Endothelial cell of umbilical vein (primary cell): Measurements from ENCODE around the gene ANKRD23. TPM values are rescaled to one million over a fixed set of nuclear protein-coding genes. Genes with fewer than 3 reads are reported as not detected.

Source experiments
- BruUV-seq: library from RNA; stranded (reverse); fragments of 400-500 nt; replicated peaks from 2 replicates; lab custom pipeline; 2021; lab: Mats Ljungman, UMichigan
- CTCF ChIA-PET: fragments of 300-600, 350-600 bp; sonication (Branson Sonifier 250); formaldehyde crosslinking; loops from one replicate; lab custom pipeline; 2021; ENCODE audit warnings: antibody characterized with exemption, inconsistent platforms; lab: Charles Lee
- POLR2A ChIA-PET: fragments of 300-600, 350-600 bp; sonication (Branson Sonifier 250); formaldehyde crosslinking; loops from one replicate; lab custom pipeline; 2021; ENCODE audit warnings: antibody characterized with exemption, inconsistent platforms; lab: Charles Lee
- DNase-seq: peaks from one replicate; pipeline ENCODE4 v3.0.0-alpha.2; 2011; ENCODE audit warnings: low read depth, low spot score
- FAIRE-seq: peaks from 2 replicates; lab custom pipeline; 2011; peaks lifted over from hg19 to GRCh38; lab: Jason Lieb, UNC
- H2AFZ ChIP-seq: 2 replicates; pipeline ENCODE4 v1.6.0; 2012; ENCODE audit warnings: low read depth, low read length, control low read depth, inconsistent platforms
- H3K27ac ChIP-seq: 2 replicates; pipeline ENCODE4 v1.5.1; 2011; ENCODE audit warnings: low read depth, mild to moderate bottlenecking, control low read depth, low read length, moderate library complexity; ENCODE audit not compliant: insufficient read depth
- H3K27me3 ChIP-seq, 2 experiments: 2 replicates each; pipeline versions ENCODE4 v1.6.0 to v1.6.1; 2011; ENCODE audit warnings: low read length in 2 of 2, mixed read lengths in 1 of 2; ENCODE audit not compliant: control insufficient read depth in 2 of 2, insufficient read depth in 2 of 2
- H3K36me3 ChIP-seq, 2 experiments: 2 replicates in 1 of 2; 3 replicates in 1 of 2; pipeline ENCODE4 v1.5.1; 2011; ENCODE audit warnings: low read length in 2 of 2, mild to moderate bottlenecking in 1 of 2, moderate library complexity in 1 of 2; ENCODE audit not compliant: control insufficient read depth in 2 of 2, insufficient read depth in 2 of 2; ENCODE audit errors: extremely low read depth in 1 of 2
- H3K4me1 ChIP-seq: 3 replicates; pipeline ENCODE4 v1.5.1; 2011; ENCODE audit warnings: mild to moderate bottlenecking, low read length; ENCODE audit not compliant: control insufficient read depth, insufficient read depth; ENCODE audit errors: extremely low read depth
- H3K4me2 ChIP-seq: 2 replicates; pipeline ENCODE4 v1.6.1; 2011; ENCODE audit warnings: low read length, control low read depth, mixed read lengths; ENCODE audit not compliant: insufficient read depth
- H3K4me3 ChIP-seq, 3 experiments: fragments of 200-600 bp in 1 of 3; sonication (generic), shearing (Covaris generic) in 1 of 3; replicated peaks in 1 of 3; 2 replicates each; pipeline ENCODE4 v1.5.1; 2011 to 2016; ENCODE audit warnings: control low read depth in 3 of 3, low read length in 3 of 3, mild to moderate bottlenecking in 2 of 3, inconsistent platforms in 1 of 3, low read depth in 1 of 3, moderate library complexity in 1 of 3; ENCODE audit not compliant: insufficient read depth in 1 of 3
- H3K79me2 ChIP-seq: 2 replicates; pipeline ENCODE4 v1.6.0; 2012; ENCODE audit warnings: low read length, inconsistent platforms; ENCODE audit not compliant: control insufficient read depth, insufficient read depth
- H3K9ac ChIP-seq: replicated peaks from 2 replicates; pipeline ENCODE3; 2011; ENCODE audit warnings: low read length, control low read depth; ENCODE audit not compliant: insufficient read depth; ENCODE audit errors: extremely low read depth
- H3K9me1 ChIP-seq: replicated peaks from 3 replicates; pipeline ENCODE4 v1.6.0; 2011; ENCODE audit warnings: mild to moderate bottlenecking, low read length; ENCODE audit not compliant: control insufficient read depth, insufficient read depth; ENCODE audit errors: extremely low read depth
- H3K9me3 ChIP-seq: replicated peaks from 2 replicates; pipeline ENCODE4 v1.5.1; 2012; ENCODE audit warnings: low read length, inconsistent platforms; ENCODE audit not compliant: control insufficient read depth, insufficient read depth
- H4K20me1 ChIP-seq: replicated peaks from 2 replicates; pipeline ENCODE3; 2011; ENCODE audit warnings: mild to moderate bottlenecking, low read length; ENCODE audit not compliant: control insufficient read depth, insufficient read depth; ENCODE audit errors: extremely low read depth
- EZH2 ChIP-seq: IDR thresholded peaks from 2 replicates; pipeline ENCODE4 v1.6.1; 2012; ENCODE audit warnings: borderline replicate concordance, low read depth, mild to moderate bottlenecking, moderate library complexity, low read length, inconsistent platforms; ENCODE audit not compliant: severe bottlenecking
- FOS ChIP-seq: IDR thresholded peaks from 2 replicates; pipeline ENCODE4 v1.6.1; 2011; ENCODE audit warnings: mild to moderate bottlenecking, low read length, moderate library complexity, borderline replicate concordance; ENCODE audit not compliant: insufficient read depth
- GATA2 ChIP-seq: IDR thresholded peaks from 2 replicates; pipeline ENCODE4 v1.7.0; 2011; ENCODE audit warnings: low read depth, mild to moderate bottlenecking, moderate library complexity, mixed read lengths, low read length; ENCODE audit not compliant: insufficient read length, insufficient read depth
- JUN ChIP-seq: IDR thresholded peaks from 2 replicates; pipeline ENCODE4 v1.6.1; 2011; ENCODE audit warnings: borderline replicate concordance, low read depth; ENCODE audit not compliant: insufficient read length, insufficient read depth
- MAX ChIP-seq: IDR thresholded peaks from 2 replicates; pipeline ENCODE4 v1.6.1; 2011; ENCODE audit not compliant: insufficient read depth, insufficient read length
- MYC ChIP-seq: IDR thresholded peaks from one replicate; pipeline ENCODE4 v1.6.1; 2011; ENCODE audit warnings: mild to moderate bottlenecking, low read depth, low read length
- POLR2A ChIP-seq: IDR thresholded peaks from 2 replicates; pipeline ENCODE4 v1.6.1; 2012; ENCODE audit warnings: low read depth, mild to moderate bottlenecking, control low read depth, low read length
- POLR2AphosphoS5 ChIP-seq: IDR thresholded peaks from 2 replicates; pipeline ENCODE4 v1.6.1; 2012; ENCODE audit warnings: low read depth, mild to moderate bottlenecking, control low read depth, low read length, moderate library complexity; ENCODE audit not compliant: insufficient read depth
- dilution Hi-C: fragments of 300-500 bp; cut with MboI; formaldehyde crosslinking; loops from one replicate; pipeline ENCODE4 v1.15.0; 2019; ENCODE audit warnings: low sequenced_read_pairs; ENCODE audit not compliant: extremely low pct_ligation_motif_present
- intact Hi-C: fragments of 100-400 bp; cut with micrococcal nuclease; formaldehyde crosslinking; loops from one replicate; pipeline ENCODE4 v1.10.0; 2022
- polyA plus RNA-seq, 4 experiments: library from polyadenylated mRNA; depleted of rRNA in 3 of 4; stranded (reverse) in 3 of 4; unstranded in 1 of 4; fragments of >200 nt; gene quantifications; 2 replicates each; pipeline versions ENCODE4 v1.2.1 to v1.2.3, GENCODE V29; 2011 to 2012; ENCODE audit warnings: missing spikeins in 1 of 4
- total RNA-seq: library from RNA; stranded (reverse); gene quantifications from 2 replicates; pipeline ENCODE4 v1.2.3, GENCODE V29; 2021
- TF ChIP-seq, protein P1 (sequence below), 2 donors: IDR thresholded peaks; 1 replicate in 1 of 2; 2 replicates in 1 of 2; pipeline ENCODE4 v1.5.1; 2011; ENCODE audit warnings: low read length in 2 of 2, mild to moderate bottlenecking in 2 of 2, moderate library complexity in 2 of 2, control low read depth in 1 of 2, inconsistent platforms in 1 of 2, low read depth in 1 of 2; ENCODE audit not compliant: insufficient read depth in 1 of 2; ENCODE audit errors: extremely low read depth in 1 of 2

Gene ANKRD23
- total and polyA plus RNA-seq, 2 donors (not counting 3 experiments of a cell fraction or from before 2014, with no cell fraction given): 1.7 to 3.6 TPM

DNA sequence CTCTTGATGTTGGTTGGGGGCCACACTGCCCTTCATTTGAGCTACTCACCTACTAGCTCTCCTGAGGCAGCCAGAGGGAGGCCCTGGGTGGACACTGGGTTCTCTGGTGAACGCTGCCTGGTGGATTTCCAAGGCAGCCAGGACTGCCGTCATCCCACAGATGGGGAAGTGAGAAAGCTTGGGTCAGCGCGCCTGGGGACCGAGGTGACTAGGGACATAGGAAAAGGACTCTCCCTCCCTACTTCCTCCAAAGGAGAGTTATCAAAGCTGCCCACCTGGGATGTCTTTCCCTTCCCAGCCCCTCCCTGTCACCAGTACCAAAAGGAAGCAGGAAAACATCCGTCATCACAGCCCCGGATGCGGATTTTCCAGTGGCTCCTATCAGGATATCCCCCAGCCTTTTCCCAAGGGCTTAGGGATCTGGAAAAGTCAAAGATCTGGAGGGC is 29.9 kb upstream of the ANKRD23 start:
- Histone ChIP-seq H4K20me1 (no peaks in the 10 kb centered on the region), H3K4me3 (no peak overlapping the region), H3K9me1 (no peaks in the 10 kb centered on the region), H2AFZ (no peak overlapping the region), H3K4me1 (peaks cover 4% of the 10 kb centered on the region), H3K27me3 (peaks cover 12 to 16% of the 10 kb centered on the region in 2 experiments), H3K4me2 (no peak overlapping the region), H3K36me3 (no peaks in the 10 kb centered on the region), H3K27ac (no peak overlapping the region), H3K79me2 (no peaks in the 10 kb centered on the region), H3K9me3 (no peaks in the 10 kb centered on the region), H3K9ac (no peak overlapping the region)
- dilution Hi-C loops (no loop called here), intact Hi-C loops (no loop called here)
- CTCF ChIA-PET: interaction anchor here (1.1 to 2.1 kb wide), 4 partner anchors 9 to 64 kb away, joined by 3 to 12 read pairs (median 3); partner anchors contain the start of gene ANKRD39
- FAIRE-seq: no peak
- TF ChIP-seq MAX (no peak), FOS (no peak), MYC (no peak), POLR2AphosphoS5 (no peak), EZH2 (no peak), POLR2A (no peak), GATA2 (no peak), JUN (no peak)
- TF ChIP-seq, protein P1, sequence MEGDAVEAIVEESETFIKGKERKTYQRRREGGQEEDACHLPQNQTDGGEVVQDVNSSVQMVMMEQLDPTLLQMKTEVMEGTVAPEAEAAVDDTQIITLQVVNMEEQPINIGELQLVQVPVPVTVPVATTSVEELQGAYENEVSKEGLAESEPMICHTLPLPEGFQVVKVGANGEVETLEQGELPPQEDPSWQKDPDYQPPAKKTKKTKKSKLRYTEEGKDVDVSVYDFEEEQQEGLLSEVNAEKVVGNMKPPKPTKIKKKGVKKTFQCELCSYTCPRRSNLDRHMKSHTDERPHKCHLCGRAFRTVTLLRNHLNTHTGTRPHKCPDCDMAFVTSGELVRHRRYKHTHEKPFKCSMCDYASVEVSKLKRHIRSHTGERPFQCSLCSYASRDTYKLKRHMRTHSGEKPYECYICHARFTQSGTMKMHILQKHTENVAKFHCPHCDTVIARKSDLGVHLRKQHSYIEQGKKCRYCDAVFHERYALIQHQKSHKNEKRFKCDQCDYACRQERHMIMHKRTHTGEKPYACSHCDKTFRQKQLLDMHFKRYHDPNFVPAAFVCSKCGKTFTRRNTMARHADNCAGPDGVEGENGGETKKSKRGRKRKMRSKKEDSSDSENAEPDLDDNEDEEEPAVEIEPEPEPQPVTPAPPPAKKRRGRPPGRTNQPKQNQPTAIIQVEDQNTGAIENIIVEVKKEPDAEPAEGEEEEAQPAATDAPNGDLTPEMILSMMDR (IDR thresholded peaks at IDR 0.05; ENCODE audit: extremely low read depth in 1 of 2, insufficient read depth in 1 of 2, low read depth in 1 of 2, low read length in 2 of 2): no peak
- POLR2A ChIA-PET: interaction anchor here (0.5 kb wide), 1 partner anchor 253 kb away, joined by 3 read pairs; no protein-coding TSS in a partner anchor
- DNase-seq: no peak
- BruUV-seq: no TSS peak
